ENCODE results near the gene PPP4R4. TPM values are rescaled to one million over a fixed set of nuclear protein-coding genes. Genes with fewer than 3 reads are reported as not detected.

PPP4R4 gene
- total and polyA plus RNA-seq, 2 experiments from 2014 or later: 3.0 to 11.1 TPM

- no peaks in the 10 kb centered on the region for H3K4me1 ChIP-seq (ENCODE audit: insufficient read depth)
- Mint-ChIP-seq H3K4me3 (no peak overlapping the region), H3K4me1 (no peaks in the 10 kb centered on the region), H3K36me3 (ENCODE audit: low read depth) (no peaks in the 10 kb centered on the region), H3K27me3 (ENCODE audit: insufficient read depth, low read depth, poor library complexity) (peaks cover 6% of the 10 kb centered on the region), H3K9me3 (peaks cover 2% of the 10 kb centered on the region; the same call in 2 of the 3 replicates), H3K27ac (no peak overlapping the region)
- no peak for TF ChIP-seq ETS1 (IDR thresholded peaks at IDR 0.05)
- TF ChIP-seq POLR2AphosphoS5 (IDR thresholded peaks at IDR 0.05; ENCODE audit: low read depth): no peak
- TF ChIP-seq CTCF (conservative IDR thresholded peaks at IDR 0.05; ENCODE audit: low read depth in 2 of 2): no peak
- TF ChIP-seq EZH2 (IDR thresholded peaks at IDR 0.05; ENCODE audit: low read depth, unreplicated experiment): no peak
- no peak for TF ChIP-seq ZNF331 (CRISPR knock-in tag; IDR thresholded peaks at IDR 0.05; ENCODE audit: low read depth)
- no peak for TF ChIP-seq CREB1 (CRISPR knock-in tag; IDR thresholded peaks at IDR 0.05; ENCODE audit: low read depth)
- TF ChIP-seq REST (IDR thresholded peaks at IDR 0.05; ENCODE audit: unreplicated experiment): no peak
- no peak for TF ChIP-seq JUNB (IDR thresholded peaks at IDR 0.05; ENCODE audit: unreplicated experiment)
- no peak for TF ChIP-seq EZH2phosphoT487 (IDR thresholded peaks at IDR 0.05; ENCODE audit: unreplicated experiment)
- no peak for TF ChIP-seq STAT1 (IDR thresholded peaks at IDR 0.05; ENCODE audit: unreplicated experiment)
- H3K4me3 ChIP-seq: no peak overlapping the region
- H3K4me2 ChIP-seq: no peak overlapping the region
- H3K9me2 ChIP-seq (ENCODE audit: insufficient read depth): no peaks in the 10 kb centered on the region
- DNase-seq (ENCODE audit: low spot score) (no peak), ATAC-seq (no peak)
- H3K27me3 ChIP-seq (ENCODE audit: insufficient read depth): no peaks in the 10 kb centered on the region
- no peaks in the 10 kb centered on the region for H3K36me3 ChIP-seq (ENCODE audit: insufficient read depth)
- no peak overlapping the region for H2AFZ ChIP-seq
- H3K27ac ChIP-seq (ENCODE audit: low read depth): no peak overlapping the region
- H3K79me2 ChIP-seq (replicated peaks; ENCODE audit: insufficient read depth): no peaks in the 10 kb centered on the region
- no peaks in the 10 kb centered on the region for H3F3A ChIP-seq (replicated peaks; ENCODE audit: low read depth)
- no peaks in the 10 kb centered on the region for H4K20me1 ChIP-seq (replicated peaks; ENCODE audit: insufficient read depth)
Observed at GRCh38 chr14:94313991-94314655, 140.0 kb downstream of the PPP4R4 start.

All from GM23338 (cell line).